GM21526 (cell line): ENCODE data around the gene EOLA1.
"Not testable (repeated sequence)": the region's sequence is repeated elsewhere in the genome, so short reads cannot be mapped to it uniquely, and the experiment has no call there.

Experiments used
- ATAC-seq: cut with Tn5 transposase; IDR thresholded peaks from one replicate; pipeline ENCODE4 v1.9.1; 2021; ENCODE audit warnings: moderate library complexity; ENCODE audit not compliant: unreplicated experiment, low FRiP score

Gene EOLA1

GRCh38 chrX:149539283-149540130, 1.3 kb upstream of the EOLA1 start:
- ATAC-seq = peak; percentile 35

GRCh38 chrX:149540131-149540620, 636 bp upstream of the EOLA1 start:
- peak; percentile 17 for ATAC-seq

DNA sequence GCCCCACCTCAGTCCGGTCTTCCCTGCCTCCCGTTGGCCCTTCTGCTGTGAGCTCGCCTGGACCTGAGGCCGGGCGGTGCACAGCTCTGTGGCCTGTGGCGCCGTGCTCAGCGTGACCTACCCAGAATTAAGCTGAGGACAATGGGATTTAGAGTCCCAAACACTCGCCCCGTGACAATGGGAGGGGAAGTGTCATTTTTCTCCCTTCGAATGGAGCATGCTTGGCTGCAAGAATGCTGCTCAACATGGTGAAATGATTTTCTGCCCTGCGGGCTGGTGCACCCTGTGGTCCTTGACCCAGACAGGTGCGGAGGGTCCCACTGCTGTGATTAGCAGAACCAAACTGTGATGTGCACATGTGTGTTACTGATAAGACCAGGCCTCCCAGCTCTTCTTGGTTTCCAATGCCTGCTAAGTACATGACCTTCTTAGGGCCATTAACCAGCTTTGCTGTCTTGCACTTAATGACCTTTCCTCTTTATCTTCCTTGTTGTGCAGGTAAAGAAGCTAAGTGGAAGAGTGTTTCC, 772 bp downstream of the EOLA1 start:
- ATAC-seq = no peak

GRCh38 chrX:149545545-149546543, 5.0 kb downstream of the EOLA1 start:
- ATAC-seq = not testable (repeated sequence)

DNA sequence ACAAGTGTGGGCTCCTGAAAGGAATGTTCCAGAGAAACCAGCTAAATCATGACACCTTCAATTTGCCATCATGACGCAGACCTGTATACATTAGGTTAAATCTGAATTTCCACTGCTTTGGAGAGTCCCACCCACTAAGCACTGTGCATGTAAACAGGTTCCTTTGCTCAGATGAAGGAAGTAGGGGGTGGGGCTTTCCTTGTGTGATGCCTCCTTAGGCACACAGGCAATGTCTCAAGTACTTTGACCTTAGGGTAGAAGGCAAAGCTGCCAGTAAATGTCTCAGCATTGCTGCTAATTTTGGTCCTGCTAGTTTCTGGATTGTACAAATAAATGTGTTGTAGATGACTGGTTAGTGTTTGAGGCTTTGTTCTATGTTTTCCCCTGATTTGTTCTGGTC, 6.2 kb downstream of the EOLA1 start:
- not testable (repeated sequence) for ATAC-seq

- not testable (repeated sequence) for ATAC-seq
Measured at GRCh38 chrX:149547782-149548181, 7.0 kb downstream of the EOLA1 start.

DNA sequence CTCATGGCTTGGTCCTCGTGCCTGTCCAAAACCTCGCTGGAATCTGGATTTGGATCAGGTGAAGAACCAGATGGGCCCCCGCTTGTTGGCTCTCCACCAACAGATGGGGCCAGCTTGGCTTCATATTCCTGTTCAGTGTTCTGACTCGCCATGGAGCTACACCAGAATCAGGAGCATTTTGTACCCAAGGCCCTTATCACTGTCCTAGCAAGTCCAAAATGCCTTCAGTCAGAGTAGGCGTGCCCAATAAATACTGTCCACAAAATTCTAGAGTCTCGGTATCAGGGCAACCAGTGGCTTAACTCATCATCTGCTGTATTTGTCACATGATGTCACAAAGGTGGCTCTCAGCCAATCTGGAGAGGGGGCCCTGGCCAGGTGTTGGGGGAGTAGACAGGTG, 8.9 kb downstream of the EOLA1 start, which contains the start of gene HSFX3:
Gene HSFX3 (minus strand): TSS at position 224 of the 400 bp plus-strand sequence. CDS start 72 bp downstream, at position 152.
- not testable (repeated sequence) for ATAC-seq

DNA sequence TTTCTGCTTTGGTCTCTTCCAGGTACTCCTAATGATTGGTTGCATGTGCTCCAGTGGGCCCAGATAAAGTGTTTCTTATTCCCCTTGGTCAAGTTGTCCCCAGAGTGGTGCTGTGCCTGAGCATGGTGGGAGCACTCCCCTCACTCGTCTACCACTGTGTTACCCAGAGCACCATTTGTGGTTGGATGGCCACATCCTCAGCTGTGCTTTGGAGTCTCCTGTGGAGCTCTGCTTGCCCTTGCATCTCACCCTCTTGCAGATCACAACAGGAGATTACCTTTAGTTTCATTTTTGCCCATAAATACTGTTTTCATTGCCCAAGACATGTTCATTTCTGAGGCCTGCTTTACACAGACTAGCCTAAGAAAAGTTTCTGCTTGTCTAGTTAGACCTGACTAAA, 9.6 kb downstream of the EOLA1 start:
- not testable (repeated sequence) for ATAC-seq

DNA sequence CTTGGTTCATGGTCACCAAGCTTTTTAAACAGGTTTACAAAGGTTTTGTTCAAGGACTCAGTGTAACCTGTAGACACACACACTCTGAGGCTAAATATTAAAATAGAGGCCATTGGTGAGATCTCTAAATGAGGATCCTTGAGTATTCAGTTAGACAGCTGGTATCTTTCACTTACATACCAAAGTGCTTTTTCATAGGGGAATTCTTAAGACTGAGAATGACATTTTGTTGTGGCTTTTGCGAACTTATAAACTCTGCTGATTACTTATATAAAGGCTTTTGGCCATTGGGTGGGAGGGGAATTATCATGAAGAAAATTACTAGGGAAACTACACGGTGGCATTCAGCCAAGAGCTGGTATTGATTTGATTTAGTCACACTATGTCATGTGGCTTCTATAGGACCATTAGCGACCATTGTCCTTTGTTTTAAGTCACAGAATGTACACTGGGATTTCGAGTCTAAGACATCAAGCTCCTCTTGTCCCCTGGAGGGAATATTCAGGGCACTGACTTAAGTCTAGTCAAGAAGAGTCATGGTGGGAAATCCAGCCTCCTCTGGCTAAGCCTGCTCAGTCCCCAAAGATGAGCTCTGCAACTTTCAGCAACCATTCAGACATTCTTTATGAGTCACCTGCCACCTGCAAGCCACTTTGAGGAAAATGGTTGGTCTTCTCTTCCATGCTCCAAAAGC, 10.6 kb downstream of the EOLA1 start:
- ATAC-seq = not testable (repeated sequence)

- not testable (repeated sequence) for ATAC-seq
Measured at GRCh38 chrX:149551939-149552248, 11.1 kb downstream of the EOLA1 start.

- not testable (repeated sequence) for ATAC-seq
Measured at GRCh38 chrX:149555251-149555650, 14.4 kb downstream of the EOLA1 start.

GRCh38 chrX:149563359-149563758, 22.5 kb downstream of the EOLA1 start:
- ATAC-seq = no peak

DNA sequence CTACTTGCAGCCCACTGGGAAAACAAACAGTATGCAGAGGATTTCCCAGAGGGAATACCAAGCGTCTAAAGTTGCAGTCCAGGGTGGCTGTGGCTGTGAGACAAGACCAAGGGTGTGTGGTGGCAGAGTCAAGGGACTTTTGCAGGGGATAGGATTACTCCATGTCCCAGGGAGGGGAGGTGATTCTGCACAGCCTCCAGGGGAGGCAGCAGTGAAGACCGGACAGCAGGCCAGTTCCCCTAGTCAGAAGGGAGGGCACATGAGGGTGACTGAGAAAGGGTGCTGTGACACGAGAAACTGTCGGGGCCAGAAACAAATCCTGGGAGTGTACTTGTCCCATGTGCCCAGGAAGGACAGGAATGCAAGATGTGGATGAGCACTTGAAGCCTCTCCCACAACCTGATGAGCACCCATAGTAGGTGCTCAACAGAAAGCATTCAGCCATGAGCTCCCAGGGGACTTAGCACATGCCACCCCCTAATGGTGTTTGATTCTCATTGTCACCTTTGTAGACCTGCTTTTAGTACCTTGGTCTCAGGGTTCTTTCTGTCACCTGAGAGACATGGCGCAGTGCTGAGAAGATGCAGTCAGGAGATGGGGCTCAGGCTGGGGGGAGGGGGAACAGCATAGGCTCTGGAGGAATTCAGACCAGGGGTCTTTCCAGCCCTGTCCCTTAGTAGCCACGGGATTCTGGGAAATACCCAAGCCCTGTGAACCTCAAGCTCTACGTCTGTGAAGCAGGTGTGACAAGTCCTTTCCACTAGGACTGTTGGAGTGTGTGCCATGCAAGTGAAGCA, 27.0 kb downstream of the EOLA1 start:
- no peak for ATAC-seq

GRCh38 chrX:149568701-149569296, 28.0 kb downstream of the EOLA1 start:
- ATAC-seq = no peak

DNA sequence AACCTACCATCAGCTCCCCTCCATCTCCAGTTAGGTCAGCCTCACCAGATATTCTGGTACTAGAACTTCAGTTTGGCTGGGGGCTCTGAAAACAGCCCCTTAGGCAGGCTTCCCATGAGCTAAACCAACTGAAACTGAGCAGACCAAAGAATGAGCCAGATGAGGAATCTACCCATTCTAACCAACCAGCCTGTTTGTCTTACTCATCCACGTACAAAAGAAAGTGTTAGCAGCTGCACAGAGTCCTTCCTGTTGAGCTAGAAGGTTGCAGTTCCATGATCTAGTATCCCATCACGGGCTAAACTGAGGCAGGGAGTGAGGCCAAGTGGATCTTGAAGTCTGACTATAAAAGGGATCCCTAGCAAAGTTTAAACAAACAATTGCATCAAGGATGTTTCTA, 29.0 kb downstream of the EOLA1 start:
- no peak for ATAC-seq

DNA sequence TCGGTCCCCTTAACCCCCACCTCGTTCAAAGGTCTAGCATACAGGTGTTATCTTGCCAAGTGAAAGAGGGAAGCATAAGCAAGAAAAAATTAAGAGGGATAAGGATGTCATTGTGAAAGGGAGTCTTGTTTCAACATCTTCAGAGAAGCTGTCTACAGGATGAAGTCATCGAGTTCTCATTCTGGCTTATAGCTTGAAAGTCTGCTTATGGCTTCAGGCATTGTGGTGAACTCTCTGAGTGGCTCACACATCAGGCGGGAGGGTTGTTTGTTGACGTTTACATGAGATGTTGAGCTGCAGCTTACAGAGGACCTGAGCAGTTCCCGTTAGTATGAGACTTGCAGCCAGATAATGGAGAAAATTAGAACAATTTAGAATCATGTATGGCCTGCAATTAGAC, 29.9 kb downstream of the EOLA1 start:
- ATAC-seq = no peak

DNA sequence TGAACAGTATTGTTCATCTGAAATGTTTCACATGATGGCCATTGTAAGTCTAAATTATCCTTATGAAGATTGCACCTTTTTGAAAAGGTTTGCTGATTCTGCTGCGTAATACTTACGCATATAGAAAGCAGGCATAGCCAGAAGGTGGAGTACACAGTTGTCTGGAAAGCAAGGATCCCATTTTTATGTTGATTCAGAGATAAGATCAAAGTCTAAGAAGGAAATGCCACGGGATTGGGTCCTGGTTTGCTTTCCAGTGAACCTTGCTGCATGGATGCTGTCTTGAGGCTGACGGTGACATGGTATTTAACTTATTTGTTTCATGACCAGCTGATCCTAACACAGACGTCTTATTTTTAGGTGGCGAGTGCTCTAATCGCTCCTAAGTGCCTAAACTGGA, 31.0 kb downstream of the EOLA1 start:
- no peak for ATAC-seq

DNA sequence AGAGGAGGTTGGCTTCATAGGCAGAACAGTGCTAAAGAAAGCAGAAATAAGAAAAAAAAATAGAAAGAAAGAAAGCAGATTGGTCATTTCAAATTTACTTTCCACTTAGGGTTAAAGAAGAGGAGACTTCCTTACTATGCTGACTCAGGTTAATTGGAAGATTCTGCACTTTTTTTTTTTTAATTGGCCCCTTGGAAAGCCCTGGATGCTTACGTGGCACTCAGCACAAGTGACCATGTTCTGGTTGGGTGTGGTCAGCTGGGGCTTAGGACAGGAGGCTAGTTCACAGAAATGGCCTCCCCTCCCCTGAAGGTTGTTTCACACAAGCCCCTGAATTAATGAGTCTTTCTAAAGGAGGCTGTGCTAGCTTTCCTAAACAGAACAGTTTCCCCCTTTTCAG, 31.9 kb downstream of the EOLA1 start:
- ATAC-seq = no peak

- peak; percentile 100 for ATAC-seq
Measured at GRCh38 chrX:149573456-149573855, 32.6 kb downstream of the EOLA1 start.
